ENCODE measurements around the gene VSTM4.

GRCh38 chr10:49140304-49141177 lies 25.2 kb upstream of the VSTM4 start:
- TF ChIP-seq POLR2AphosphoS5 (IDR thresholded peaks at IDR 0.05; ENCODE audit: low read depth, low read length) (no peak), REST (IDR thresholded peaks at IDR 0.05; ENCODE audit: insufficient read depth in 1 of 2, low read depth in 2 of 2, low read length in 1 of 2) (no peak), SIN3A (IDR thresholded peaks at IDR 0.05; ENCODE audit: borderline replicate concordance, insufficient read depth, low read depth, low read length) (no peak), TCF7L2 (IDR thresholded peaks at IDR 0.05; ENCODE audit: low read depth, low read length) (no peak)
- TF ChIP-seq, protein P1, sequence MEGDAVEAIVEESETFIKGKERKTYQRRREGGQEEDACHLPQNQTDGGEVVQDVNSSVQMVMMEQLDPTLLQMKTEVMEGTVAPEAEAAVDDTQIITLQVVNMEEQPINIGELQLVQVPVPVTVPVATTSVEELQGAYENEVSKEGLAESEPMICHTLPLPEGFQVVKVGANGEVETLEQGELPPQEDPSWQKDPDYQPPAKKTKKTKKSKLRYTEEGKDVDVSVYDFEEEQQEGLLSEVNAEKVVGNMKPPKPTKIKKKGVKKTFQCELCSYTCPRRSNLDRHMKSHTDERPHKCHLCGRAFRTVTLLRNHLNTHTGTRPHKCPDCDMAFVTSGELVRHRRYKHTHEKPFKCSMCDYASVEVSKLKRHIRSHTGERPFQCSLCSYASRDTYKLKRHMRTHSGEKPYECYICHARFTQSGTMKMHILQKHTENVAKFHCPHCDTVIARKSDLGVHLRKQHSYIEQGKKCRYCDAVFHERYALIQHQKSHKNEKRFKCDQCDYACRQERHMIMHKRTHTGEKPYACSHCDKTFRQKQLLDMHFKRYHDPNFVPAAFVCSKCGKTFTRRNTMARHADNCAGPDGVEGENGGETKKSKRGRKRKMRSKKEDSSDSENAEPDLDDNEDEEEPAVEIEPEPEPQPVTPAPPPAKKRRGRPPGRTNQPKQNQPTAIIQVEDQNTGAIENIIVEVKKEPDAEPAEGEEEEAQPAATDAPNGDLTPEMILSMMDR (IDR thresholded peaks at IDR 0.05): no peak
